Measurements from ENCODE around the gene TUBB2B. TPM values are rescaled to one million over a fixed set of nuclear protein-coding genes. Genes with fewer than 3 reads are reported as not detected.

Gene TUBB2B
- total and polyA plus RNA-seq, 2 donors (not counting 3 experiments of a cell fraction or from before 2014, with no cell fraction given) = 5.1 to 8.3 TPM

DNA sequence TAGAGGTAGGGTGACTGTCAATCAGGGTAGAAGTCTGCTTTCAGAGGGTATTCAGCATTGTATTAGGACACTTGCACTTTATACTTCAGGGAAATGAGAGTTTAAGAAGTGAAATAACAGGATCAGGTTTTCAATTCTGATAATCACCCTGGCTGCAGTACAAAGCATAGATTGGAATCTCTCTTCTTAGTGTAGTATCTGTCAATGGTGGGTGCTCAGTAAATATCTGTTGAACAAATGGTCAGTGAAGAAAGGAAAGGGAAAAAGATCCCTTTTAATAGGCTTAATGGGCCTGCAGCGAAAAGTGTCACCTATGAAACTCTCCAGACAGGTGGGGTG, 18.7 kb downstream of the TUBB2B start:
- TF ChIP-seq POLR2A (IDR thresholded peaks at IDR 0.05; ENCODE audit: low read depth, low read length) (no peak), MAX (IDR thresholded peaks at IDR 0.05; ENCODE audit: insufficient read depth, insufficient read length) (no peak), POLR2AphosphoS5 (IDR thresholded peaks at IDR 0.05; ENCODE audit: insufficient read depth, low read depth, low read length) (no peak), EZH2 (IDR thresholded peaks at IDR 0.05; ENCODE audit: borderline replicate concordance, low read depth, low read length, severe bottlenecking) (no peak), GATA2 (IDR thresholded peaks at IDR 0.05; ENCODE audit: insufficient read depth, insufficient read length, low read depth, low read length) (no peak), JUN (IDR thresholded peaks at IDR 0.05; ENCODE audit: borderline replicate concordance, insufficient read depth, insufficient read length, low read depth) (no peak), CTCF (IDR thresholded peaks at IDR 0.05; ENCODE audit: extremely low read depth in 1 of 2, insufficient read depth in 1 of 2, low read depth in 1 of 2, low read length in 2 of 2) (no peak), FOS (IDR thresholded peaks at IDR 0.05; ENCODE audit: borderline replicate concordance, insufficient read depth, low read length) (no peak), MYC (IDR thresholded peaks at IDR 0.05; ENCODE audit: low read depth, low read length) (no peak)
- CTCF ChIA-PET = interaction anchor here (1.9 kb wide), 1 partner anchor 19 kb away, joined by 6 read pairs; no protein-coding TSS in a partner anchor
- intact Hi-C loops (cut with micrococcal nuclease) (no loop called here), dilution Hi-C loops (cut with MboI; ENCODE audit: extremely low pct_ligation_motif_present, low sequenced_read_pairs) (no loop called here)
- no peaks in the 10 kb centered on the region for H3K9me3 ChIP-seq (replicated peaks; ENCODE audit: control insufficient read depth, insufficient read depth, low read length)
- no peaks in the 10 kb centered on the region for H3K9me1 ChIP-seq (replicated peaks; ENCODE audit: control insufficient read depth, extremely low read depth, insufficient read depth, low read length)
- no peak overlapping the region for H2AFZ ChIP-seq (ENCODE audit: low read depth, low read length)
- FAIRE-seq (no peak), DNase-seq (ENCODE audit: low read depth, low spot score) (no peak)
- no peaks in the 10 kb centered on the region for H4K20me1 ChIP-seq (replicated peaks; ENCODE audit: control insufficient read depth, extremely low read depth, insufficient read depth, low read length)
- H3K27ac ChIP-seq (ENCODE audit: insufficient read depth, low read depth, low read length) = no peak overlapping the region
- no peak overlapping the region for H3K4me3 ChIP-seq (replicated peaks in 1 of 3; ENCODE audit: insufficient read depth in 1 of 3, low read depth in 1 of 3, low read length in 3 of 3)
- no TSS peak for BruUV-seq (replicated peaks)
- no peak overlapping the region for H3K9ac ChIP-seq (replicated peaks; ENCODE audit: extremely low read depth, insufficient read depth, low read length)
- no peaks in the 10 kb centered on the region for H3K36me3 ChIP-seq (ENCODE audit: control insufficient read depth in 2 of 2, extremely low read depth in 1 of 2, insufficient read depth in 2 of 2, low read length in 2 of 2)
- peaks cover 6 to 14% of the 10 kb centered on the region in 2 experiments for H3K27me3 ChIP-seq (ENCODE audit: control insufficient read depth in 2 of 2, insufficient read depth in 2 of 2, low read length in 2 of 2)
- no peak overlapping the region for H3K4me2 ChIP-seq (ENCODE audit: insufficient read depth, low read length)
- H3K79me2 ChIP-seq (ENCODE audit: control insufficient read depth, insufficient read depth, low read length) = no peaks in the 10 kb centered on the region
- POLR2A ChIA-PET = no interaction called here
- no peaks in the 10 kb centered on the region for H3K4me1 ChIP-seq (ENCODE audit: control insufficient read depth, extremely low read depth, insufficient read depth, low read length)
